Breast epithelium (tissue), 3 donors: ENCODE data around the gene SH3TC1.

Source experiments
- CTCF ChIP-seq, 3 donors: fragments of 450-650 bp; IDR thresholded peaks; one replicate each; pipeline ENCODE4 v1.5.1; 2016 to 2017; ENCODE audit warnings: antibody characterized with exemption in 3 of 3, mild to moderate bottlenecking in 3 of 3, moderate library complexity in 3 of 3
- POLR2AphosphoS5 ChIP-seq, 3 donors: sonication (generic); formaldehyde crosslinking; IDR thresholded peaks; one replicate each; pipeline ENCODE4 v1.6.1; 2017; ENCODE audit warnings: antibody characterized with exemption in 3 of 3

DNA sequence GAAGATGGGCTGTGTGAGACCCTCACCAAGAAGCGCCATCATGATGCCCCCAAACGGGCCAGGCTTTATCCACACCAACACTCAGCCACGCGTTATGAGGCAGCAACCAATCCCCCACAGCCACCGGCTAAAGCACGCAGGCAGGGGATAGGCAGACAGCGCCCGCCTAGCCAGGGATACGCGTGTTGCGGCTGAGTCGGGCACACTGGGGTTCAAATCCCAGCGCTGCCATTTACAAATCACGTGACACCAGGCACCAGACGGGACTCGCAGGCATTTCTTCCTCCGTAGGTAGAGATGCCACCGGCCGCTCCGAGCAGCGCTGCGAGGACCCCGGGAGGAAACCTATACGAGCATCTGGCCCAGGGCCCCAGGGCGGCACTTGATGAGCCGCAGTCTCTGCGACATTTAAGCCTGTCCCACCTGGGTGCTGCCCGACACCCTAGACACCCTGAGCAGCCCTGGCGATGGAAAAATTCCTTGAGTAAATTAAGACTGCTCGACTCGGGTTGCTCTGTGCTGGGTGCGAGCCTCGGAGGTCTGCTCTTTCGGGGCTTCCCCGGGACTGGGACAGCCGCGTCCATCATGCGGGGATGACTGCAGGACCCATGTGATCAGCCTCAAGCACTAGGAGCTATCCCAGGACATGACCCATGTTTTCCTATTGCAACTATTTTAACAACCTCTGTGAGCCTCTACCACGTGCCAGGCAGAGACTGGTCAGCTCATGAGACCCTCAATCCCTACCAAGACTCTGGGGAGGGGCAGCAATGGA, 46.8 kb upstream of the SH3TC1 start:
- TF ChIP-seq CTCF (IDR thresholded peaks at IDR 0.05) (no peak), POLR2AphosphoS5 (IDR thresholded peaks at IDR 0.05) (no peak)
